Kasumi-1 (cell line): Measurements from ENCODE around the gene SLC66A2.

Experiments used
- DNase-seq, 2 experiments: peaks; one replicate each; lab custom pipeline; 2025; lab: John Stamatoyannopoulos, UW

The SLC66A2 gene

DNA sequence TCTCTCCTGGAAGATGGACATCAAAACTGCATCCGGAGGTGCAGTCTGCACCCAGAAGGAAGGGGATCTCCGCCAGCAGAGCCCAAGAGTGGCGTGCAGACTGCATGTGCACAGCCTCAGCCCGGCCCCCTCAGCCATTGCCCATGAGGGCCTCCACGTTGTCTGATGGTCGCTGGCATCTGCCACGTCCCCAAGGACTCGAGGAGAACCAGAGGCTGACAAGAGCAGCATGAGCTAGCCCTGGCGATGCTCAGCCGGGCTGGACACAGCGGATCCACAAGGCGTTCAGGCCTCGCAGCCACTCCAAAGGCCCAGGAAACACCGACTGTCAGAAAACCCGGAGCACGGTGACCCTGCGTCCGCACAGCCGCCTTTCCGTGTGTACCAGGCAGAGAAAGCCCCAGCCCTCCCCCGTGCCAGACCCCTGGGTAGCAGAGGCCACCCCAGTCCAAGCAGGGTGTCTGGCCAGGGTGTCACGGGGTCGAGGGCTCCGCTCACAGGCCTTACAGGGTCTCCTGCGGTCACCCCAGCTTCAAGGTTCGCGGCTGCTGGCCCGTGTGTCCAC lies 48.3 kb downstream of the SLC66A2 start:
- no peak for DNase-seq

DNA sequence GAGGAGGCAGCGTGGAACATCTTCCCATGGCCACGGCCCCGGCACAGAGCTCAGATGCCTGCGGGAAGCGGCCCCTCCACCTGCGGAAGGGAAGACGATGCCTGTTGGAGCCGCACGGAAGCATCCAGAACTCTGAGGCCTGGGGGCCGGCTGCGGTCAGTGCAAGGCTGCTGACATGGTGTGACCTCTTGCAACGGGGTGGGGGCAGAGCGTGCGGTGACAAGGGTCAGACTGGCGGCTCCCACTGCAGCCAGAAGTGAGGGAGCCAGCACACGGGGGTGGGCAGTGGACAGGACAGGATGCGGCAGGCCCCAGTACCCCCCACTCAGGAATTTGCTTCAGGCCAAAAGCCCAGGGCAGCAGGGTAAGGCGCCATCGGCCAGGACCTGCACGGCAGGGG lies 48.8 kb downstream of the SLC66A2 start:
- no peak for DNase-seq

DNA sequence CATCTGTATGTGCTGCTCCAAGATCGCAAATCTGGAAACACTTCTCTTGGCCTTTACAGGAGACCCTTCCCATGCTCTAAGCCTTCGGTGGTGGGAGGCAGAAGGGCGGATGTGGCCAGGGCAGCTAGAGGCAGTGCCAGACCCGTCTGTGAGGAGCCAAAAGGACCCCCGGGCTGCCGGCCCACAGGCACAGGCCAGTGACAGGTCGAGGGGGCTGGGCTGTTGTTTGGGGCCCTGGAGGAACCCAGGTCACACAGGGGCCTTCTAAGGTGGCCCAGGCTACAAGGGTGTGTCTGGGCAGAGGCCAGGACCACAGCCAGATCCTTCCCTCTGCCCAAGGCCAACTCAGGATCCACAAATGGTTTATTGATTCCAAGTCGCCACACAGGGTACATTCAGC lies 49.4 kb downstream of the SLC66A2 start:
- no peak for DNase-seq

DNA sequence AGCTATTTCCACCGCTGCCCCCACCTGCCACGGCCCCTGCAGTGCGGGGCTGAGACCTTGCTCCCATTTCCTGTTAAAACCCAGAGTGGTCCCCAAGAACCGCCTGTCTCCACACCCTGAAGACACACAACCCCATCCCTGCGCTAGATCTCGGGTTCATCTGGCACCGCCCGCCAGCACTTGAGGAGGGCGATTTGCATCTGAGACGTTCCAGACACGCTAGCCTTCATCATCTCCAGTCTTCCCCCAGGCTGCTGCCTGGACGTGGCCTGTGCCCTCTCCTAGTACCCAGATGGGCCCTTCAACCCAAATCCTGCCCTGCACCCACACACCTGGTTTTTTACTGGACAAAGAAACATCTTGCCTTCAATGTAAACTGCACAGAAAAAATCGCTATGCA lies 49.8 kb downstream of the SLC66A2 start:
- no peak for DNase-seq

DNA sequence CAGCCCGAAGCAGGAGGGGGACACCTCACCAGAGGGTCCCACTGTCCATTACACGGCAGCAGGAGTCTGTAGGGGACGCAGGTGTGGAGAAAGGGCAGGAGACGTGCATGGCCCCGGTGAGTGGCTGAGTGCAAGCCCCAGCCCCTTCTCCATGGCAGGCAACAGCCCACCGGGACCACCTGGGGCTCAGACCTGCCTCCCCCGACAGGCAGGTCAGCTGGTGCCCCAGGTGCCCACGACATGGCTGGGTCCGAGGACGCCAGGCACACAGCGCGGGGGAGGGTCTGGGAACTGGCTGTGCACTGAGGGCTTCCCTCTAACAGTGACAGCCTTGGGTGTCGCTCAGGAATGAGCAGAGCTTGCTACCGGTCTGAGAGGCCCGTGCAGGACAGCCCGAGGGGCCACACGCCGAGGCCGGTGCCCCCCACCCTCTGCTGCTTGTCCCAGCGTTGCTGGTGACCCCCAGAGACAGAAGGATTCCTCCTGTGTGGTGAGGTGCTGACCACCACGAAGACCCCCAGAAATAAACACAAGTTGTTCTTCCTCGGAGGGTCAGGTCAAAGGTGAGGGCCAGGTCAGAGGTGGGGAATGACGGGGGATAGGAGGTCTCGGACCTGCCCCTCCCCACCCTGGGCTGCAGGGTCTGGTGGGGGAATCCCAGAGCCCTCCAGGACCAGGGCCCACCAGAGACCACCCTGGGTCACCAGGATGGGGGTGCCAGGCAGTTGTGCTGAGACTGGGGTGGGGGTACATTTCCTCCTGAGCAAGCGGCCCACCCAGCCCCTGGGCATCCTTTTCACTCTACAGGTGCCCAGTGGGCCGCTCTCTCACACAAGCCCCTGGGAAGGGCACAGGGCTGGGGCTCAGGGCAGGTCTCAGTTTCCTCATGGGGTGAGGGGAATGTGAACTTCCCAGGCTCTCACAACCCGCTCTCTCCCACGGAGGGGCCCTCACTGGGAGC lies 50.6 kb downstream of the SLC66A2 start:
- DNase-seq = no peak

DNA sequence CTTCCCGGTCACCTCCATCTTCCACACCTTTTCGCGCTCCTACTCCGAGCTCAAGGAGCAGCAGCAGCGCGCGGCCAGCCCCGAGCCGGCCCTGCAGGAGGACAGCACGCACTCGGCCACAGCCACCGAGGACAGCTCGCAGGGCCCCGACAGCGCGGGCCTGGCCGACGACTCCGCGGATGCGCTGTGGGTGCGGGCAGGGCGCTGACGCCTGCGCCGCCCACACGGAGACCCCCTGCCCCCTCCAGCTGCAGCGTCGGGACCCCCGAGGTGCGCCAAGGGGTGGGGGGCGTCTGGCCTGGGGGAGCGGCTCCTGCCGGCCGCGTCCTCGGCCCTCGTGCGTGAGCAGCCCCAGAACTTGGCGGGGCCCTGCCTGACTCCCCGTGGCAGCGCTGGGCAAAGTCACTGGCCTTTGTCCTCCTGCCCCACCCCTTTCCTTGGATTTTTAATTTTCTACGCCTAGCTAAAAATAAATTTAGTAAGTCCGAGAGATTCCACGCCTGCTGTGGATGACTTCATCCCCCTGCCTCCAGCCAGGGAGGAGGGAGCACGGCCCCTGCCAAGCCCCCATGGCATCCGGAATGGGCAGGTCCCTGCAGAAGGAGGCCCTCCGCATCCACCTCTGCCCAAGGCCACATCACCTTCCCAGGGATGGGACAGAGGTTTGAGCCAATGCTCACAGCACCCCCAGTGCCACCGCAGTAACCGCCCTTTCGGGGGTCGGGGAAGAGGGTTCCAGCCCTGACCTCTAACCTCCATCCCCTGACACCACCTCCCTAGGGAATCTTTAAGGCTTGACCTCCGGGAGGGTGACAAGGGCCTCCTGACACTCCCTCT lies 51.6 kb downstream of the SLC66A2 start:
- no peak for DNase-seq

DNA sequence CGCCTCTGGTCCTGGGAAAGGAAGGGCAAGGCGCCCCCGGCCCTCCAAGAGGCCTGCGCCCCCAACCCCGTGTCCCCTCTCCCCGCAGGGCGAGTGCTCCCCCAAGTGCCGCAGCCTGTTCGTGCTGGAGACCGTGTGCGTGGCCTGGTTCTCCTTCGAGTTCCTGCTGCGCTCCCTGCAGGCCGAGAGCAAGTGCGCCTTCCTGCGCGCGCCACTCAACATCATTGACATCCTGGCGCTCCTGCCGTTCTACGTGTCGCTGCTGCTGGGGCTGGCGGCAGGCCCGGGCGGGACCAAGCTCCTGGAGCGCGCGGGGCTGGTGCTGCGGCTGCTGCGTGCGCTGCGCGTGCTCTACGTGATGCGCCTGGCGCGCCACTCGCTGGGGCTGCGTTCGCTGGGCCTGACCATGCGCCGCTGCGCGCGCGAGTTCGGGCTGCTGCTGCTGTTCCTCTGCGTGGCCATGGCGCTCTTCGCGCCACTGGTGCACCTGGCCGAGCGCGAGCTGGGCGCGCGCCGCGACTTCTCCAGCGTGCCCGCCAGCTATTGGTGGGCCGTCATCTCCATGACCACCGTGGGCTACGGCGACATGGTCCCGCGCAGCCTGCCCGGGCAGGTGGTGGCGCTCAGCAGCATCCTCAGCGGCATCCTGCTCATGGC lies 52.4 kb downstream of the SLC66A2 start:
- DNase-seq = no peak

DNA sequence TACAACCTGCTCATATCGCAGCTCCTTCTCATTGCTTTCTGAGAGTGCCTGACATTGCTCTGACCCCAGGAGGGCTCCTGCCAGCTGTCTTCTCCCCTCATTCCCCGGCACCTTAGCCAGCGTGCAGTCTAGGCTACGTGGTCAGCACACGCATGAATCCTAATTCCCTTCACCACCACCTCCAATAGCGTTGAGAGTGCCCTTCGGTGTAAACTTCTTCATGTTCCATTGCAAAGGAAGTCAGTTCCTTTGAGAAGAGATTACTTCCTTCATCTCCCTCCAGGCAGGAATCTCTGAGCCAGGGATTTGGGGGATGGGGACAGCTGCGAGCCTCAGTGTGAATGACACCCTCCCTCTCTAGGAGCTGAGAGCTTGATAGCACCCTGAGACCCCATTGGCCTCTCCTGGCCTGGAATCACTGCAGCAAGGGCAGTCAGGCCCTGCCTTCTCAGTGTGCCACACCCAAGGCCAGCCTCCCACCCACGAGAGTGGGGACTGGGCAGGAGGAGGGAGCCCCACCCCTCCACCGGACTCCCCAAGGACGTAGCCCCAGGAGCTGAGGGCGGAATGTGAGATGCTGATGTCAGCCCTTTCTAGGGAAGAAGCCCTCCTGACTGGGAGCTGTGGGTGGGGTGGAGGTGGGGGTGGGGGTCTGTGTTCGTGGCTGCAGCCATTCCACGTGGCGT lies 53.4 kb downstream of the SLC66A2 start:
- no peak for DNase-seq

DNA sequence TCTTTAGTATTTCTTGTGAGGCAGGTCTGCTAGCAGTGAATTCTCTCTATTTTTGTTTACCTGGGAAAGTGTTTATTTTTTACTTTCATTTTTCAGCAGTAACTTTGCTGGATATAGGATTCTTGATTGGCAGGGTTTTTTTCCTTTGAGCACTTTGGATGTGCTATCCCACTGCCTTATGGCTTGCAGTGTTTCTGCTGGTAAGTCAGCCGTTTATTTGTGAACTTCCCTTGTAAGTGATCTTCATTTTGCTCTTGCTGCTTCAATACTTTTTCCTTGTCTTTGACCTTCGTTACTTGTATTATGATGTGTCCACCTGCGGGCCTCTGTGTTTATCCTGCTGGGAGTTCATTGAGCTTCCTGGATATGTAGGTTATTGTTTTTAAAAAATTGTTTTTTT lies 54.7 kb downstream of the SLC66A2 start:
- peak in 1 of 2 experiments; percentile 4 for DNase-seq

DNA sequence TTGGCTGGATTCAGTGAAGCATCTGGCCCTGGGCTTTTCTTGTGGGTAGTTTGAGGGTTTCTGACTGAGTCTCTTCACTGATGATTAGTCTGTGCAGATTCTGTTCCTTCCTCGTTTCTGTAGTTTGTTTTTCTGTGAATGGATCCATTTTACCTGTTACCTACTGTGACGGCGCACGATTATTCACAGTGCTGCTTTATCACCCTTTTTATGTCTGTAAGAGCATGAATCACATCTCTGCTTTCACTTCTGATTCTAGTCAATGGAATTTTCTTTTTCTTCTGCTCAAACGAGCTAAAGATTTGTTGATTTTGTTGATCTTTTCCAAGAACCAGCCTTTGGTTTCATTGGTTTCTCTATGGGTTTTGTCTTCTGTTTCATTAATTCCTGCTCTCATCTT lies 60.8 kb downstream of the SLC66A2 start:
- DNase-seq = no peak

DNA sequence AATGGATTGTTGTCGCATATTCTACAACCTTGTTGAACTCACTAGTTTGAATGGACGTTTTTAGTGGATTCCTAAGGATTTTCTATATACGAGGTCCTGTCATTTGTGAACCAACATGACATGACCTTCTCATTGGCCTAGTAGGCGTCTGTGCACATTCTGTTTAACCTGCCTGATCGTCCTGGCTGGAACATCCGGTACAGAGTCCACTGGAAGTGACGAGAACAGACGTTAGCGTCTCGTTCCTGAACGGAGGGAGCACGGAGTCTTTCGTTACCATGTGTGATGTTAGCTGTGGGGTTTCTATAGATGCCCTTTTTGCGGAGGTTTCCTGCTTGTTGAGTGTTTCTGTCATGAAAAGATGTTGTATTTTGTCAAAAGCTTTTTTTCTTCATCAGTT lies 61.9 kb downstream of the SLC66A2 start:
- no peak for DNase-seq

DNA sequence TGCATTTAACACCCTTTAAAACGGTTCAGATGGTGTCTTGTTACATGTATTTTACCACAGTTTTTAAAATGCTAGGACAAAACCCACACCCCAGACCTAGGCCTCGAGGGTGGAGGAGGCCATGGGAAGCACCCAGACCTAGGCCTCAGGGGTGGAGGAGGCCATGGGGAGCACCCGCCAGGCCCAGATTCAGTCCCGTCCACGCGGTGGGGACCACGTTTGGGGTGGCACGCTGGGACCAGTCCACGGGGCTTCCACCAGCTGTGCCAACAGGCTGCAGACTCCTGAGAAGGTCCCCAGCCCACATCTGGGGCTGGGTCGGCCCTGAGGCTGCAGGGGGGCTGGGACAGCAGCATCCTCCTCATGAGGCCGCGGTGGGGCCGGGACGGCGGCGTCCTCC lies 63.4 kb downstream of the SLC66A2 start:
- DNase-seq = no peak

DNA sequence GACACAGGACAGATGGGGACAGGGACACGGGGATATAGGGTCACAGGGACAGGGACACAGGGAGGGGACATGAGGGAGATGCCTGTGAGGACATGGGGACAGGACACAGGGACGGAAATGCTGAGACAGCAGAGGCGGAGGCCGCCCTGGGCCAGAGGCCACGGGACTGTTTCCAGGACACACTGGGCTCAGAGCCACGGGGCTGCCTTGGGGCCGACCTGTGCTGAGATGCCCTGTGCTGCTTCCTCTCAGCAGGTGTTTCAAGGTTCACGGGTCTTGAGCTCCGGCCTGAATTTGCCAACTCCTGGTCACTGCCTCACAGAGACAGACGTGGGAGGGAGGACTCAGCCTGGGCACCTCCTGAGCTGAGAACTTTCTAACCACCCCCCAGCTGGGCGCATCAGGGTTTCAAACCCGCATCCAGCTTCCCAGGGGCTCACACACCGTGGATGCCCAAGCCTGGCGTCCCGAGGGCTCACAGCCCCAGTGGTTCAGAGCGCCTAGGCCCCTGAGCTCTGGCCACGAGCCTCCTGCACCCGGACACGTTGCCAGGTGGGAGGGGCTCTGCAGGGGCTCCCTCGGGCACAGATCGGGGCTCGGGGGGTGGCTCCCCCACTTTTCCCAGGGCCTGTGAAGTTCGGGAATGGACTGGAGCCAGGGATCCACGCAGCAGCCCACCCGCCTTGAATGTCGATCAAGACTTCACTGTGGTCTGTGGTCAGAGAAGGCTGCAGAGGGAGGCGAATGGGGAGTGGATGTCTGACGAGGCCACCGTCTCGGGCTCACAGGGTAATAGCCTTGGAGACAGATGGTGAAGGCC lies 64.1 kb downstream of the SLC66A2 start:
- no peak for DNase-seq

DNA sequence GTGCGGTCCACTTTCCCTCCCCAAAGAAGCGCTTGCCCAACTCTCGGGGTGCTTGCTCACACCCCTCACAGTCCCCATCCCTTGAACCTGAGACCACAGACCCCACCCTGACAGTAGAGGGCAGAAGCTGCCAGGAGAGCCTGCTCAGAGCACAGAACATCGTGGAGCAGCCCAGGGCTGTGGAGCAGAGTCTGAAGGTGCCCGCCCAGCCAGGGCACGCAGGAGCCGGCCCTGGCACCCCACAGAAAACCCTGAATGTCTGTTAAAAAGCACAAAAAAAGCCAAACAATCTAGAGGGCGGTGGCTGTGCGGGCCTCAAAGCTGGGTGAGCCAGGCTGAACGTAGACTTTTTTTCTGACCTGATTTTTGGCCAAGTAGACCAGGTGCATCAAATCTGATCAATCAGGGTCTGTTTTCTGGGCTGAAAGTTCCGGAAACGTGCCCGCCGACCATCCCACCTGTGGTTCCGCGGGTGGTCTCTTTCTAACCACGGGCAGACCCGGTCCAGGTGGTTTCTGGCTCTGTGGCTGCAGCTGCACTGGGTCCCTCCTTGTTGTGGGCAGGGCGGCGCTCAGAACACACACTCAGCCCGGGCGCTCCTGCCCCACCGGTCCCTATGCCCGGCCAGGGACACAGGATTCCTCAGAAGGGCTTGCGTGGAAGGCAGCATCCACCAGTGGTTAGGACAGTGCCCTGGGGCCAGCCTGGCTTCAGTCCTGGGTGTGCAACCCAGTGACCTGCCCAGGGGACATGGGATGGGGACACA lies 66.3 kb downstream of the SLC66A2 start:
- DNase-seq = peak in 1 of 2 experiments; percentile 22

DNA sequence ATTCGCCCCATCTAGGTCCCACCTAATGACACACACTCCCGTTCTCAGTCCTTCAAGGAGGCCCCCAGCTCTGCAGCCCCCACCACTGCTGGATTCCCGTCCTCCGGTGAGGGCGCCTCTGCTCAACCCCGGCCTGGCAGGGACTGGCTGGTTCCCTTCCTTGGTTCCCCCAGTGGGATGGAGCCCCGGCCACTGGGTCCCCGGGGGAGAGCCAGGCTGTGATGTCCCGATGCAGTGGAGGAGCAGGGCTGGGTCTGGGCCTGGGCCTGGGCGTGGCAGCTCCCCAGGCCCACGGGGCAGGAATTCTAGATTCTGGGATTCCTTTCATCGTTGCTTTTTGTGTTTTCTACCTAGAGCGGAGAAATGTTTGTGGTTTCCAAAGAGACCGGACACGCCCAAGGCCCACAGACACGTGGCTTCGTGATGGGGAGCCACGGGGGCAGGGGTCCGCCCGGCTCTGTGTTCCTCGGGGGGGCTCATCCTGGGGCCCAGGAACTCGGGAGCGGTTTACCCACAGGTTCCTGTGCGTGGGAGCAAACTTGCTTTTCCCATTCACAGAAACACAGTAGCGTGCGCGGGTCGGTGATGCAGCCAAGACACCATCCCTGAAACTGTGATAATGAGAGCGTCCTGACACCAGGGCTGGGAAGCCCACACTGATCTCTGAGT lies 67.0 kb downstream of the SLC66A2 start:
- DNase-seq = no peak

DNA sequence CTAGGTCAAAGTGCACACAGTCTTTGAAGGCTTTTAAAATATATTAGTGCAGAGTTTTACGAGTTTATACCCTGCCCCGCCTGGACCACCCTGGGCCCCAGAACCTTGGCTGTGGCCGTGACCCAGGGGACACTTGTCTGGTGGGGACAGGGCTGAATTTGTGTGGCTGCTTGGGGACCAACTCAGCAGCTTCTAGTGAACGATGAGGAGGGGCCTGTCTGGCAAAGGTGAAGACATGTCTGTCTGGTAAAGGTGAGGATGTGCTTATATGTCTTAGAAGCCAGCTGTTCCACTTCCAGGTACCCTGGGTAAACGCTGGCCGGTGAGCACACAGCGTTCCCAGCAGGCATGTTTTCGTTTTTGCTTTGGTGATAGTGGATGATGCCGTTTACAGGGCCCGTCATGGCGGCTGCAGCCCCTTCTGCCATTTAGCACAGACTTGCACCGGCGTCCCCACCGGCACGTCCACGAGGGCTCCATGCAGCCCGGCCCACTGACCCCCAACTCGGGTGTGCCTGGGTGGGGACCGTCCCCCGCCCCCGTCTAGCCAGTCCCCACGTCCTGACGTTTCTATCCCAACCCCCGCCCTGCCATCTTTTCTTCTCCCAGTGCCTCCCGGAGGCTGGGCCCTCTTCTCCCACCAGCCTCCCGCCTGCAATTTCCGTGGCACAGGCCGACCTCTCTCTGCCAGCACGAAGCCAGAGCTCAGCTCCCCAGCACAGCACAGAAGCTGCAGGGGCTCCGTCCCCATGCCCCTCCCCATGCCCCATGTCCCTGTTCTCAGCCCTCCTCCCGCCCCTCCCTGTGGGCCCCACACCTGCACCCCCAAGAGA lies 67.8 kb downstream of the SLC66A2 start:
- no peak for DNase-seq

DNA sequence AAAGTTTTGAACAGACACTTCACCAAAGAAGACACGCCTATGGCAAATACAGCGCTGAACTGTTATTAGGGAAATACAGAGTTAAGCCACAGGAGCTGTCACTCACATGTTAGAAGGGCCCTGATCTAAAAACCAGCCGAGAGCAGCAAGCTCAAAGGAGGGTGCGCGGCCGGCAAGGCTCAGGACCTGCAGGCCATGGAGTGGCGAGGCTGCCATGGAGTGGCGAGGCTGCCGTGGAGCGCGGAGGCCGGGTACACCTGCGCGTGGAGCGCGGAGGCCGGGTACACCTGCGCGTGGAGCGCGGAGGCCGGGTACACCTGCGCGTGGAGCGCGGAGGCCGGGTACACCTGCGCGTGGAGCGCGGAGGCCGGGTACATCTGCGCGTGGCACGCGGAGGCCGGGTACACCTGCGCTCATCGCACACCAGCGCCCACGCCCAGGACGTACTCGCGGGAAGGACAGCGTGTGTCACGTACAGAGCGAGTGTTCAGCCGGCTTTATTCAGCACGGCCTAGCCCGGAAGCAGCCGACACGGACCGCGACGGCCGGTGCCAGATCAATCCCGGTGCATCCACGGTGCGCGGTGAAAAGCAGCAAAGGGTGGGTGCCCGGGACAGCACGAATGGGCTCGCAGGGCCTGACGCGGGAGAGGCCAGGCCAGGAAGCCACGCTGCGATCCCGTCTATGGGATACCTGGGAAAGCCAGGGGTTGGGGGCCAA lies 68.8 kb downstream of the SLC66A2 start:
- DNase-seq = no peak

DNA sequence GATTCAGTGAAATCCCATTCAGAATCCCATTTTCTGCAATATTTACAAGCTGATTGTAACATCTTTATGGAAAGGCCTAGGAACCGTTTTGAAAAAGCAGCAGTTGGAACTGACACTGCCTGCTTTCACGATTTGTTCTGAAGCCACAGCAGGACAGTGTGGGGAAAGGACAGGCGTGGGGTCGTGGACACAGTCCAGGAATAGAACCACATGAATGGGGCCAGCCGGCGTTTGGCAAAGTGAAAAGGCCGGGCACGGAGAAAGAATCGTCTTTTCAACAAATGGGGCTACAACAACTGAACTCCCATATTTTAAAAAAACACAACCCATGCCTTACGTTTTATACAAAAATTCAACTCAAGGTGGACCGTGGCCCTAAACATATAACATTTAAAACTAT lies 69.8 kb downstream of the SLC66A2 start:
- no peak for DNase-seq
